ENCODE data around the gene ENKUR.
"Not testable (repeated sequence)": the region's sequence is repeated elsewhere in the genome, so short reads cannot be mapped to it uniquely, and the experiment has no call there.

Gene ENKUR

GRCh38 chr10:24979685-24980084 is 36.3 kb downstream of the ENKUR start:
- TF ChIP-seq CTCF (IDR thresholded peaks at IDR 0.05; ENCODE audit: low read depth, low read length): no peak
- DNase-seq (ENCODE audit: extremely low read depth, low read depth): no peak

- peak; percentile 21 for TF ChIP-seq CTCF (IDR thresholded peaks at IDR 0.05; ENCODE audit: low read depth, low read length)
- peak; percentile 67 for DNase-seq (ENCODE audit: extremely low read depth, low read depth)
Observed at GRCh38 chr10:24974976-24975375, 41.0 kb downstream of the ENKUR start.

GRCh38 chr10:24973163-24973562 is 42.8 kb downstream of the ENKUR start:
- DNase-seq (ENCODE audit: extremely low read depth, low read depth): no peak
- TF ChIP-seq CTCF (IDR thresholded peaks at IDR 0.05; ENCODE audit: low read depth, low read length): no peak

- TF ChIP-seq CTCF (IDR thresholded peaks at IDR 0.05; ENCODE audit: low read depth, low read length): no peak
- DNase-seq (ENCODE audit: extremely low read depth, low read depth): no peak
Observed at GRCh38 chr10:24971374-24971773, 44.6 kb downstream of the ENKUR start.

- TF ChIP-seq CTCF (IDR thresholded peaks at IDR 0.05; ENCODE audit: low read depth, low read length): peak; percentile 3
- no peak for DNase-seq (ENCODE audit: extremely low read depth, low read depth)
Observed at GRCh38 chr10:24969841-24970281, 46.1 kb downstream of the ENKUR start.

GRCh38 chr10:24968951-24969350 is 47.0 kb downstream of the ENKUR start:
- DNase-seq (ENCODE audit: extremely low read depth, low read depth): not testable (repeated sequence)

GRCh38 chr10:24968349-24968748 is 47.6 kb downstream of the ENKUR start:
- no peak for TF ChIP-seq CTCF (IDR thresholded peaks at IDR 0.05; ENCODE audit: low read depth, low read length)

GRCh38 chr10:24966962-24967481 is 48.9 kb downstream of the ENKUR start:
- no peak for DNase-seq (ENCODE audit: extremely low read depth, low read depth)
- TF ChIP-seq CTCF (IDR thresholded peaks at IDR 0.05; ENCODE audit: low read depth, low read length): no peak

More at GRCh38 chr10:24968349-24968748, 47.6 kb downstream of the ENKUR start:
- DNase-seq (ENCODE audit: extremely low read depth, low read depth): no peak
